Measurements from ENCODE around the gene PEX5L.

- TF ChIP-seq CTBP1 (IDR thresholded peaks at IDR 0.05; ENCODE audit: borderline replicate concordance) = no peak
- TF ChIP-seq SUZ12 (IDR thresholded peaks at IDR 0.05) = no peak
- no peak for TF ChIP-seq ARNT (IDR thresholded peaks at IDR 0.05)
- TF ChIP-seq SP1 (IDR thresholded peaks at IDR 0.05) = no peak
- no peak for TF ChIP-seq PKNOX1 (IDR thresholded peaks at IDR 0.05)
- TF ChIP-seq BHLHE40 (IDR thresholded peaks at IDR 0.05; ENCODE audit: borderline replicate concordance) = no peak
- no peak for TF ChIP-seq FOXM1 (IDR thresholded peaks at IDR 0.05; ENCODE audit: borderline replicate concordance)
- TF ChIP-seq FOXA1 (IDR thresholded peaks at IDR 0.05) = no peak
- no peak for TF ChIP-seq FOXK2 (IDR thresholded peaks at IDR 0.05)
- TF ChIP-seq LEF1 (IDR thresholded peaks at IDR 0.05; ENCODE audit: borderline replicate concordance) = no peak
Measured at GRCh38 chr3:179962629-179963387, 73.9 kb downstream of the PEX5L start.

All from HEK293T (cell line).